WTC11 (cell line): Measurements from ENCODE around the gene RUNX1.

Experiments
- ATF1 ChIP-seq: sonication (generic); formaldehyde crosslinking; IDR thresholded peaks from 2 replicates; pipeline ENCODE4 v1.8.1; 2023; ENCODE audit warnings: mild to moderate bottlenecking, moderate library complexity, missing genetic modification reagents
- CREB1 ChIP-seq: sonication (generic); formaldehyde crosslinking; IDR thresholded peaks from 2 replicates; pipeline ENCODE4 v1.8.0; 2023; ENCODE audit warnings: mild to moderate bottlenecking, missing genetic modification reagents
- SP1 ChIP-seq: sonication (generic); formaldehyde crosslinking; conservative IDR thresholded peaks from 2 replicates; pipeline ENCODE4 v1.8.1; 2022; ENCODE audit warnings: missing genetic modification reagents
- ZNF232 ChIP-seq: sonication (generic); formaldehyde crosslinking; IDR thresholded peaks from 2 replicates; pipeline ENCODE4 v1.8.0; 2022; ENCODE audit warnings: mild to moderate bottlenecking, missing genetic modification reagents
- ZNF512 ChIP-seq: sonication (generic); formaldehyde crosslinking; IDR thresholded peaks from 2 replicates; pipeline ENCODE4 v1.8.1; 2022; ENCODE audit warnings: missing genetic modification reagents, borderline replicate concordance
- TF ChIP-seq, protein P1 (sequence below): sonication (generic); formaldehyde crosslinking; IDR thresholded peaks from 2 replicates; pipeline ENCODE4 v1.8.0; 2022; ENCODE audit warnings: mild to moderate bottlenecking, missing genetic modification reagents
- TF ChIP-seq, protein P2 (sequence below): fragments of 200-600 bp; IDR thresholded peaks from 2 replicates; pipeline ENCODE4 v1.8.0; 2022; ENCODE audit warnings: antibody characterized with exemption

DNA sequence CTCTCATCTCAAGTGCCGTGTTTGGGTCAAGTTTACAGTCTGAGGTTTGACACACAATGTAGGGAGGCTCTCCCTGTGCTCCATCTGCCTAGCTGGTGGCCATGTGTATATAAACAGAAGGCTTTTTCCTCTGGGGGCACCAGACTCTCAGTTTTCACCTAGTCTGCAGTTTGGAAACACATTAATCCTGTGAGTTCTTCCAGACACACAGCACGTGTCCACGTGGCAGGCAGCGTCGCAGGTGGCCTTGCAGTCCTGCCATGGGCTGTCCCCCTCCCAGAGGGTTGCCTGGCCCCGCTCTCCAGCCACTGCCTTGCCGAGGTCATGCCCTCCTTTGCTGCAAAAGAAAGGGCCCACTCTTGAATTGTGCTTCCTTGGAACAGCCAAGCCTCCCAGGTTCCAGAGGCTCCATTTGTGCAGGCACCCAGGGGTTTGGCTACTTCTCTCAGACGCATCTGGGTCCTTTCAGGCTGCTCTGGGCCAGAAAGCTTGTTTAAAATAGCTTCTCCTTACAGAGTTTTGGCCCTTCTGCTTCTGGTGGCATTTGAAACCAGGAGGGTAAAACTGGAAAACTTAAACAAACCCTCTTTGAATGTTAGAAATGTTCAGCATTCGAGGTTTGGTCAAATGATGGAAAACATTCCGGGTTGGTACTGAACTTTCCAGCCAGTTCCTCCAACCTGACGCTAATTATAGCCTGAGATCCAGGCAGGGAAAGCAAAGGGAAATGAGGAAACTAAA is 4.4 kb upstream of the RUNX1 start:
- TF ChIP-seq, protein P1, sequence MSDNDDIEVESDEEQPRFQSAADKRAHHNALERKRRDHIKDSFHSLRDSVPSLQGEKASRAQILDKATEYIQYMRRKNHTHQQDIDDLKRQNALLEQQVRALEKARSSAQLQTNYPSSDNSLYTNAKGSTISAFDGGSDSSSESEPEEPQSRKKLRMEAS, result no peak
- TF ChIP-seq, protein P2, sequence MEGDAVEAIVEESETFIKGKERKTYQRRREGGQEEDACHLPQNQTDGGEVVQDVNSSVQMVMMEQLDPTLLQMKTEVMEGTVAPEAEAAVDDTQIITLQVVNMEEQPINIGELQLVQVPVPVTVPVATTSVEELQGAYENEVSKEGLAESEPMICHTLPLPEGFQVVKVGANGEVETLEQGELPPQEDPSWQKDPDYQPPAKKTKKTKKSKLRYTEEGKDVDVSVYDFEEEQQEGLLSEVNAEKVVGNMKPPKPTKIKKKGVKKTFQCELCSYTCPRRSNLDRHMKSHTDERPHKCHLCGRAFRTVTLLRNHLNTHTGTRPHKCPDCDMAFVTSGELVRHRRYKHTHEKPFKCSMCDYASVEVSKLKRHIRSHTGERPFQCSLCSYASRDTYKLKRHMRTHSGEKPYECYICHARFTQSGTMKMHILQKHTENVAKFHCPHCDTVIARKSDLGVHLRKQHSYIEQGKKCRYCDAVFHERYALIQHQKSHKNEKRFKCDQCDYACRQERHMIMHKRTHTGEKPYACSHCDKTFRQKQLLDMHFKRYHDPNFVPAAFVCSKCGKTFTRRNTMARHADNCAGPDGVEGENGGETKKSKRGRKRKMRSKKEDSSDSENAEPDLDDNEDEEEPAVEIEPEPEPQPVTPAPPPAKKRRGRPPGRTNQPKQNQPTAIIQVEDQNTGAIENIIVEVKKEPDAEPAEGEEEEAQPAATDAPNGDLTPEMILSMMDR, result no peak
- TF ChIP-seq CREB1 (CRISPR knock-in tag) (no peak), ZNF232 (CRISPR knock-in tag) (no peak), ZNF512 (no peak), ATF1 (CRISPR knock-in tag) (no peak), SP1 (CRISPR knock-in tag) (no peak)
